GM12892 (cell line): ENCODE measurements around the gene EPB41L3.

Experiments used
- POLR2A ChIP-seq: IDR thresholded peaks from 2 replicates; pipeline ENCODE4 v1.6.1; 2011; ENCODE audit warnings: low read depth, low read length, control low read depth
- POLR2AphosphoS5 ChIP-seq: IDR thresholded peaks from 2 replicates; pipeline ENCODE4 v1.6.1; 2011; ENCODE audit warnings: low read depth, low read length, control low read depth

DNA sequence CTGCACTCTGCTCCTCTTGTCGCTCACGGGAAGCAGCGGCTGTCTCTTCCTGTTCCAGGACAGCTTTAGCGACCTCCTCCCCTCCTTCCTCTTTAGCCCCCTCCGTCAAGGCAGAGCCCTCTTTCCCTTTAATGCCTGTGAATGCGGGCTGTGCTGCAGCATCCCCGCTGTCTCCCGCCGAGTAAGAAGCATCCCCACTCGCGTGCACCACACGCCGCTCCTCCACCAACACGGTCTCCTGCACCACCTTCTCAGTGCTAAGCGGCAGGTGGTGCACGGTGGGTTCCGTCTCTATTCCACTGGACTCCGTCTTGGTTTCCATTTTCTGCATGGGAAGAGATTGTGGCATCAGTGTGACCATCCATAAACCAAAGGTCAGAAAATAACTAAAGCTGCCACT lies 146.7 kb downstream of the EPB41L3 start:
- TF ChIP-seq POLR2AphosphoS5, result no peak
- no peak for TF ChIP-seq POLR2A
